Natural killer cell treated with Interleukin-12 subunit alpha and Interleukin-12 subunit beta and Interleukin-15 and Interleukin-18, amount 100 ng/mL, for 72 hours (primary cell): ENCODE measurements around the gene CPM. TPM values are rescaled to one million over a fixed set of nuclear protein-coding genes. Genes with fewer than 3 reads are reported as not detected.

Source experiments
- ATAC-seq, 2 donors: fragments of 150-1000 bp; cut with Tn5 transposase in 1 of 2; sonication (Bioruptor Pico), chemical (Tn5 transposase) in 1 of 2; 2 replicates each; pipeline ENCODE4 v1.10.0; 2021
- DNase-seq: peaks from one replicate; pipeline ENCODE4 v3.0.0; 2022; ENCODE audit warnings: low spot score
- H3K27ac Mint-ChIP-seq, 2 donors: 1 replicate in 1 of 2; 2 replicates in 1 of 2; pipeline ENCODE4 v1.8.0; 2022; ENCODE audit warnings: mixed read lengths in 2 of 2, mild to moderate bottlenecking in 1 of 2, moderate library complexity in 1 of 2
- H3K27me3 Mint-ChIP-seq, 2 donors: 1 replicate in 1 of 2; 2 replicates in 1 of 2; pipeline ENCODE4 v1.8.0; 2022; ENCODE audit warnings: mixed read lengths in 2 of 2
- H3K36me3 Mint-ChIP-seq: one replicate; pipeline ENCODE4 v1.8.0; 2022; ENCODE audit warnings: mixed read lengths
- H3K4me1 Mint-ChIP-seq, 2 donors: 1 replicate in 1 of 2; 2 replicates in 1 of 2; pipeline ENCODE4 v1.8.0; 2022; ENCODE audit warnings: low read depth in 2 of 2, mixed read lengths in 2 of 2, mild to moderate bottlenecking in 1 of 2
- H3K4me3 Mint-ChIP-seq: one replicate; pipeline ENCODE4 v1.8.0; 2022; ENCODE audit warnings: mixed read lengths
- H3K9me3 Mint-ChIP-seq: 2 replicates; pipeline ENCODE4 v1.8.0; 2022; ENCODE audit warnings: mixed read lengths
- total RNA-seq, 2 donors: library from RNA; stranded (reverse); gene quantifications; one replicate each; pipeline ENCODE4 v1.2.3, GENCODE V29; 2022

Gene CPM
- total RNA-seq, 2 donors from 2014 or later, result 3.7 to 5.3 TPM

DNA sequence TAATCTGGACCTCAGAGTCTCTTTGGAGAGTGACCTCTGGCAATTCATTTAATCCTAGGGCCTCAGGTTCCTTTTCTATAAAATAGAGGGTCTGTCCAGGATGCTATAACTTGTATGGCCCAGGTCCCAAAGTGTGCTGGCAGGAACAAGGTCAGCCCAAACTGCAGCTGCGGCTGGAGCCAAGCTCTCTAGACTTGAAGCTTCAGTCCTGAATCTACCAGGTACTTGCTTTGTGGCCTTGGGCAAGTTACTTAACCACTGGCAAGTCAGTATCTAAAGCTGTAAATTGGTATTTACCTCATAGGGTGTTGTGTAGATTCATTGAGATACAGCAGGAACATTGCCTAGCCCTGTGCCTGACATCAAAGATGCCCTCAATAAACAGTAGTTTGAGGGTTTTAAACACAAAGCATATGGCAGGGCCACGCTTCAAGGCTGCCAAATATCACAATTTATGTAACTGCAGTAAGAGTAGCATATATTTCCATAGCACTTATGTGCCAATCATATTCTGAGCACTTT, 21.7 kb downstream of the CPM start:
- Mint-ChIP-seq H3K4me3 (no peak overlapping the region), H3K27ac (no peak overlapping the region), H3K27me3 (peaks cover 8 to 22% of the 10 kb centered on the region in 2 donors), H3K4me1 (no peaks in the 10 kb centered on the region), H3K9me3 (no peaks in the 10 kb centered on the region), H3K36me3 (no peaks in the 10 kb centered on the region)
- DNase-seq (no peak), ATAC-seq (no peak)

DNA sequence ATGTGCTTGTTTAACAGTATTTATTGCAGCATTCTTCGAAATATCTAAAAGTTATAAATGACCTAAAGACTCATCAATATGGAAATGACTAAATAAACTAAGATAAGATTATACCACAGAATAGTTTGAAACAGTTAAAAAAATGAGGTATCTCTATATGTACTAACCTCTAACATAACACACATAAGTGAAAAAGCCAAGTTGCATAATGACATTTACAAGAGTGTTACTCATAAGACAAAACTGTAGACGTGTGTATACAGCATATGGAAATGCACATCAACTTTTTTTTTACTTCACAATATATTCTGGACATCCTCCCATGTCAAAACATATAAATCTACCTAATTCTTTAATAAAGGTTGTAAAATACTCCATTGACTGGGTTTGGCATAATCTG, 22.8 kb downstream of the CPM start:
- peaks cover 4 to 22% of the 10 kb centered on the region in 2 donors for H3K27me3 Mint-ChIP-seq
- no peak overlapping the region for H3K27ac Mint-ChIP-seq
- H3K4me1 Mint-ChIP-seq, result no peaks in the 10 kb centered on the region
- no peaks in the 10 kb centered on the region for H3K9me3 Mint-ChIP-seq
- DNase-seq (no peak), ATAC-seq (no peak)
- no peaks in the 10 kb centered on the region for H3K36me3 Mint-ChIP-seq
- no peak overlapping the region for H3K4me3 Mint-ChIP-seq

DNA sequence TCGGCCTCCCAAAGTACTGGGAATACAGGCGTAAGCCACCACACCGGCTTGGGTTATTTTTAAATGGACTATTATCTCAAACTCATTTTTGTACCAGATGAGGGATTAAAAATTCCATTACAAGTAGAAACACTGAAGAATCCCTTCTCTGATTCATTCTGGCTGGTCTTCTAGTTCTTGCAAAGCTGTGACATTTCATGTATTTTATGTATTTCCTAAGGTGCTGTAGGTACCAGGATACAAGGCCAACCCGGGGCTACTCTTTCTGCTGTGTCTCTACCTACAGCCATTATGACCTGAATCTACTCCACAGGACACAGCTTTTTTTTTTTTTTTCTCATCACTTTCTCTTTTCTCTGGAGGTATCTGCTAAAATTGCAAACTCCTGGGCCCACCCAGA, 24.9 kb downstream of the CPM start:
- ATAC-seq (no peak), DNase-seq (no peak)
- no peaks in the 10 kb centered on the region for H3K4me1 Mint-ChIP-seq
- no peaks in the 10 kb centered on the region for H3K9me3 Mint-ChIP-seq
- no peak overlapping the region for H3K4me3 Mint-ChIP-seq
- H3K27ac Mint-ChIP-seq, result no peak overlapping the region
- peaks cover 10 to 32% of the 10 kb centered on the region in 2 donors for H3K27me3 Mint-ChIP-seq
- no peaks in the 10 kb centered on the region for H3K36me3 Mint-ChIP-seq

DNA sequence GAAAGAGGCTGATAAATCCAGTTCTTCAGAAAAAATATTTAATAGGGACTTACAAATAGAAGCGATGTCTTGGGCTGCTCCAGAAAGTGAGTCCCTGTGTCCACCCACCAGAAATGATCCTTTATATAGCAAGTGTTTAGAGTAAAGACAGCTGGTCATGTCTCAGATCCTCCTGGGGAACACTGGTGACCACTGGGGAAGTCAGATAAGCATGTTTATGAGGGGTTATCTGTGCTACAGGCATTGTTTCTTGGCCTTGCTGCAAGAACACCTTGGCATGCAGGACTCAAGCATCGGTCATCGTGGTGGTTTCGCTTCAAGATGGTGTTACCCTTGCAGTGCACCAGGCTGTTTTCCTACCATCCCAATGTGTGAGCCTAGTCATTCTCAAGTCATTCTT, 27.2 kb downstream of the CPM start:
- H3K27me3 Mint-ChIP-seq, result peaks cover 13 to 29% of the 10 kb centered on the region in 2 donors
- H3K4me1 Mint-ChIP-seq, result no peaks in the 10 kb centered on the region
- DNase-seq (no peak), ATAC-seq (no peak)
- no peak overlapping the region for H3K27ac Mint-ChIP-seq
- no peaks in the 10 kb centered on the region for H3K36me3 Mint-ChIP-seq
- H3K9me3 Mint-ChIP-seq, result no peaks in the 10 kb centered on the region
- H3K4me3 Mint-ChIP-seq, result no peak overlapping the region

DNA sequence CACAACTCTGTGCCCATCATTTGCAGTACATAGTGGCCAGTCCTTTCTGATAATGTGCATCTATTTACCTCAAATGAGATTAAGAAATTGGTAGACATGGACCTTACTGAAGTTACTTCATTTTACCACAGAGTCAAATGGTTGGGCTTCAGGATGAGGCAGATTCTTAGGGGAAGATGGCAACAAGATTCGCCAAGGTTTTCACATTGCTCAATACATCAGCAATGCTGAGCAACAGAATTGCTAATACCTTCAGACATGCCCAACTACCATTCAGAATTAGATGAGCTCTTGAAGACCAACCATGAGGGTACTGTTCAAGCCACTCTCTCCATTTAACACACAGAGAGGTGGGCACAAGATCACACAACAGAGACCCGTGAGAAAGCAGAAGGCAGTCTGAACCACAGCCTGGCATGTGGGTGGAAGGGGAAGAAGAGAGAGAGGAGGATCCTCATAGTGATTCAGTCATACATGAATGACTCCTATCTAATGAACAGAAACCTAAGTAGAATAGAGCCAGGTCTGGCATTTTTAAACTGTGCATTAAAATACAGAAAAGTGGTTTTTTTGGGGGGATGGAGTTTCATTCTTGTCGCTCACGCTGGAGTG, 28.5 kb downstream of the CPM start:
- Mint-ChIP-seq H3K4me3 (no peak overlapping the region), H3K9me3 (no peaks in the 10 kb centered on the region)
- no peak for ATAC-seq

DNA sequence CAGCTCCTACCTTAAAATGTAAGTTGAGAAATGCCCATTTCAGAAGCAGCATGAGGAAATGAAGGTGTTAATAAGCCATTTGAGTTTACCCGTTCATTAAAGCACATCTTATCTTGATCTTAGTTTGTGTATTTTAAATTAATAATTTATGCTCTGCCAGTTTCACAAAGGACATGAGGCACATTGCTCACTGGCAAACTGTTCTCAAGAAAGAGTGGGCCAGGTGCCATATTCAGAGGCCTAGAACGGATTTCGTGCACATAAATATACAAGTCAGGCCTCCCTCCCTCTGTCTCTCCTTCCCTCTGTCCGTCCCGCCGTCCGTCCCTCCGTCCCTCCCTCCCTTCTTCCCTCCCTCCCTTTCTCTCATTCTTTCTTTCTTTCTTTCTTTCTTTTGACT, 29.5 kb downstream of the CPM start:
- H3K4me1 Mint-ChIP-seq, result no peaks in the 10 kb centered on the region
- peaks cover 19 to 41% of the 10 kb centered on the region in 2 donors for H3K27me3 Mint-ChIP-seq
- no peak for DNase-seq
- no peak for ATAC-seq
- no peak overlapping the region for H3K27ac Mint-ChIP-seq
- H3K4me3 Mint-ChIP-seq, result no peak overlapping the region
- H3K36me3 Mint-ChIP-seq, result no peaks in the 10 kb centered on the region
- H3K9me3 Mint-ChIP-seq, result no peaks in the 10 kb centered on the region

More for the DNA sequence above, 28.5 kb downstream of the CPM start:
- H3K27ac Mint-ChIP-seq, result no peak overlapping the region
- H3K36me3 Mint-ChIP-seq, result no peaks in the 10 kb centered on the region
- no peak for DNase-seq
- no peaks in the 10 kb centered on the region for H3K4me1 Mint-ChIP-seq
- peaks cover 18 to 42% of the 10 kb centered on the region in 2 donors for H3K27me3 Mint-ChIP-seq

DNA sequence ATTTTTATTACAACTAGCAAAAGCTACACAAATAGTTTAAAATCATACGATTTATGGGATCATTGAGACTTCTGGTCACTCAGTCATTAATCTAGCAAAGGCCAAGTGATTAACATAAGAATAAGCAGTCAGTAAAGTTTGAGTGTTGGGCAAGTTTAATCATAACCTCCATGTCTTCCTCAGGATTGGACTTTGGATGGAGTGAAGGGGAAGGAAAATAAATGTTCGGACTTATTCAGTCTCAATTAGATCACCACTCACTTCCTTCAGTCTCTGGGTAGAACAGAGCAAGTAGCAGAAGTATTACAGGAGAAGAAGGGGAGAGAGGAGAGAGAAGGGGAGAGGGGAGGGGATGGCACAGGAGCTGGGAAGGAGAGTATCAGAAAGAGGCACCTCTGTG, 31.4 kb downstream of the CPM start:
- H3K4me3 Mint-ChIP-seq, result no peak overlapping the region
- no peaks in the 10 kb centered on the region for H3K9me3 Mint-ChIP-seq
- H3K4me1 Mint-ChIP-seq, result no peaks in the 10 kb centered on the region
- H3K27ac Mint-ChIP-seq, result no peak overlapping the region
- no peaks in the 10 kb centered on the region for H3K36me3 Mint-ChIP-seq
- H3K27me3 Mint-ChIP-seq, result peaks cover 23 to 30% of the 10 kb centered on the region in 2 donors
- DNase-seq (no peak), ATAC-seq (no peak)

DNA sequence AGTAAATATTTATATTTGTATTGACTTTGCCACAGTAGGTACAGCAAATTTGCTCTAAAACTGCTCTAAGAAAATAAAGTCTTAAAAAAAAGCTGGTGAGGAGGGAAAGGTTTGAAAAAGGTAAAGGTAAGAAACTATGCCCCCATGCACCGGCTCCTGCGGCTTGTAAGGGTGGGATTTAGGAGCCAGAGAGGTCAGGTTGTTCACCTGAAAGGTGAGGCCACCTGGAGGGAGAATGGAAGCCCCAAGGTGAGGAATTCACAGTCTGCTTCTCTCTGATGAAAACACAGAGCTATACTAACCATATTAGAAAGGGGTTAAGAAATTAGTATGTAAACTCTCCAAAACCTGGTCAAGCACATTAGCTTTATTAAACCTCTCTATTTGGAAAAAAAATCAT, 31.8 kb downstream of the CPM start:
- no peak for ATAC-seq
- Mint-ChIP-seq H3K9me3 (no peaks in the 10 kb centered on the region), H3K27ac (no peak overlapping the region), H3K27me3 (peaks cover 26 to 30% of the 10 kb centered on the region in 2 donors), H3K4me3 (no peak overlapping the region), H3K4me1 (no peaks in the 10 kb centered on the region), H3K36me3 (no peaks in the 10 kb centered on the region)
- no peak for DNase-seq

DNA sequence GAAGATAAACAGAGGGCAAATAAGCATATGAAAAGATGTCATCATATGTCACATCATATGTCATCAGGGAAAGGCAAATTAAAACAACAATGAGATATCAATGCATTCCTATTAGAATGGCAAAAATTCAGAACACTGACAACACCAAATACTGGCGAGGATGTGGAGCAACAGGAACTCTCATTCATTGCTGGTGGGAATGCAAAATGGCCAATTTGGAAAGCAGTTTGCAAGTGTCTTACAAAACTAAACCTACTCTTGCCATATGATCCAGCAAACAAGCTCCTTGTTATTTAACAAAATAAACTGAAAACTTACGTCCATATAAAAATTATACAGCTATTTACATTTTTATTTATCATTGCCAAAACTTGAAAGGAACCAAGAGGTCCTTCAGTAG, 32.7 kb downstream of the CPM start:
- ATAC-seq (no peak), DNase-seq (no peak)
- no peaks in the 10 kb centered on the region for H3K4me1 Mint-ChIP-seq
- no peak overlapping the region for H3K4me3 Mint-ChIP-seq
- no peaks in the 10 kb centered on the region for H3K36me3 Mint-ChIP-seq
- H3K9me3 Mint-ChIP-seq, result no peaks in the 10 kb centered on the region
- peaks cover 30% of the 10 kb centered on the region in 2 donors for H3K27me3 Mint-ChIP-seq
- H3K27ac Mint-ChIP-seq, result no peak overlapping the region

DNA sequence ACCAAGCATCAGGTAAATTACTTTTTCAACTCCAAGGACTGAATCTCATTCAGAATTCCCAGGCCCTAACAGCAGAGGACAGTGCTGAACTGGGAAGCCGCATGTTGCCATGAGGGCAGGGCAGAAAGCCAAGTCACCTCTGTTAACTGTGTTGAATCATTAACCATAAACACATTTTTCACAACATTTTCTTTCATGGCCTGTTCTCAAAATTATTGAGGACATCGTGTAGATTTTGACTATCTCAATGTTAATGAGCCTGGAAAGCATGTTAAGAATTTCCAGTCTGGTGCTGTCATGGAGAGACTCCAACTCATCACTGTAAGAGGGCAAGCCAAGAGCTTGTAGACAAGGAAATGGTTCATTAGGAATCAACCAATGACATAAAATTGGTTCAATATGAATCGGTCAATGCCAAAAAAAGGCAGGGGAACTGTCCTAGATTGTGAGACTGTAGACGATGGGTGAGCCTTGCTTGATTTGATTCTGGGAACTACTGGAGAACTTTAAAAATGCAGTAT, 33.7 kb downstream of the CPM start:
- H3K4me1 Mint-ChIP-seq, result no peaks in the 10 kb centered on the region
- ATAC-seq, result no peak

DNA sequence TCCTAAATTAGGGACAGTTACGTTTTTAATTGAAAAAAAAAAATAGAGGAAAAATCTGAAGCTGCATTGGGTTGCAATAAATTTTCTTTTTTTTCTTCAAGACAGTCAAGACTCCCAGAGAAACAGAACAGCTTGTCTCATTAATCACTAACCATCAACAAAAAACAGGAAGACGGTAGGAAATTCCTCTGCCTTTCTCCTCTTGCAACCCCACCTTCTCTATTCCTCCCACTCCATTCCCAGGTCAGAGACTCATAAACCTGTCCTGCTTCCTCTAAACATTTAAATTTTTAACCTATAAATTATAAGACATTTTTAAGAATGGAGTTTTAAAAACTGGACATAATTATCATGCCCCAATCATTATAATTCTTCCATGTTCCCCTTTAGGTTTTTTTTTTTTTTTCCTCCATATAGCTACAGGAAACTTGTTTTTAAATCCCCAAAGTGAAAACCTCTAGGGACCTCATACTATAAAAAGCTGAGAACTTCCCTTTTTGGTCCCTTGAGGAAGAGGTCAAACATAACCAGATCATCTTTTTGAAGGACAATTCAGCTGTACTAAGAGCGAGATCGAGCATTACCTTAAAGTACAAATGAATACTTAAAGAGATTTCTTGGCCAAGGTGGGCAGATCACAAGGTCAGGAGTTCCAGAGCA, 36.0 kb downstream of the CPM start:
- Mint-ChIP-seq H3K9me3 (no peaks in the 10 kb centered on the region), H3K36me3 (no peaks in the 10 kb centered on the region), H3K27me3 (peaks cover 19 to 24% of the 10 kb centered on the region in 2 donors), H3K4me1 (no peaks in the 10 kb centered on the region), H3K27ac (no peak overlapping the region), H3K4me3 (no peak overlapping the region)
- no peak for DNase-seq
- no peak for ATAC-seq

More for the DNA sequence above, 33.7 kb downstream of the CPM start:
- H3K4me3 Mint-ChIP-seq, result no peak overlapping the region
- H3K9me3 Mint-ChIP-seq, result no peaks in the 10 kb centered on the region
- H3K27me3 Mint-ChIP-seq, result peaks cover 25 to 27% of the 10 kb centered on the region in 2 donors
- no peak overlapping the region for H3K27ac Mint-ChIP-seq
- no peak for DNase-seq
- H3K36me3 Mint-ChIP-seq, result no peaks in the 10 kb centered on the region

DNA sequence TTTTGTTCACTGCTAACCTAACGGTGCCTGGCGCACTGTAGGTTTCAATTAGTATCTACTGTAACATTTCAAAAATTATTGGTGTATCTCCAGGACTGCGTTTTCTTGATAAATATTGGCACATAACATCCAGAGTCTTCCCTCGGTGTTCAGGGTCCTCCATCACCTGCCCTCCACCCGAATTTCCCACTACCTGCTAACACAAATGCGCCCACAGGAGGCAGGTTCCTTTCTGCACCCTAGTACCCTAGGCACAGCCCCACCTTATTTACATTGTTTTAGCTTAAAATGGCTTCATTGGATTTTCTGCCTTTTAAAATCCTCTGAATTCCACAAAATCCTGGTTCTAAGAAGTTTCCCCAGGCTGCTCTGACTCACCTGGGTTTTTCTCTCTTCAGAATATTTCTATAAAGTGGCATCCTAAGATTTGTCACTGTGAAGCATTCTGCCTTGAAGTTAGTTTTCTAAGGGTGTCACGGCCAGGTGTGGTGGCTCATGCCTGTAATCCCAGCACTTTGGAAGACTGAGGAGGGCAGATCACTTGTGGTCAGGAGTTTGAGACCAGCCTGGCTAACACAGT, 38.6 kb downstream of the CPM start:
- Mint-ChIP-seq H3K27me3 (peaks cover 3 to 18% of the 10 kb centered on the region in 2 donors), H3K36me3 (no peaks in the 10 kb centered on the region), H3K4me1 (no peaks in the 10 kb centered on the region), H3K27ac (no peak overlapping the region), H3K4me3 (no peak overlapping the region), H3K9me3 (no peaks in the 10 kb centered on the region)
- ATAC-seq, result no peak
- DNase-seq, result no peak

DNA sequence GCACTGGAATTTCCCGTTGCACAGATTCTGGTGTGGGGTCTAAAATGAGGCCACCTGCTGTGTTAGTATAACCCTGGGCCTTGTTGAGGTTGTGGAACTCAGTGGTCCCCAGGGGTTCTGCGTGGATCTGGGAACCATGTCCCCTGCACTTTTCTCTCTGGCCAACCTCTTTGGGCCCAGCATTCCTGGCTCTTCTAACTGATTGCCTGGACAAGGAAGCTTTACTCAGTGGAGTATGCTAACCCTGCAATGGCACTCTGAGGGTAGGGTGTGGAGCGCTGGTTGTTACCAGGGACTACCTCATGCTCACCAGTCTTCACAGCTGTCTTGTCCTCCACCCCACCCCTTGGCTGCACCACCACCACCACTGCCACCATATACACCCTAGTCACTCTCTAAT, 39.2 kb downstream of the CPM start:
- H3K27me3 Mint-ChIP-seq, result peaks cover 0 to 17% of the 10 kb centered on the region in 2 donors
- H3K36me3 Mint-ChIP-seq, result no peaks in the 10 kb centered on the region
- no peaks in the 10 kb centered on the region for H3K4me1 Mint-ChIP-seq
- H3K27ac Mint-ChIP-seq, result no peak overlapping the region
- ATAC-seq, result peak in 1 of 2 donors; percentile 44
- H3K4me3 Mint-ChIP-seq, result no peak overlapping the region
- H3K9me3 Mint-ChIP-seq, result no peaks in the 10 kb centered on the region
- DNase-seq, result no peak

DNA sequence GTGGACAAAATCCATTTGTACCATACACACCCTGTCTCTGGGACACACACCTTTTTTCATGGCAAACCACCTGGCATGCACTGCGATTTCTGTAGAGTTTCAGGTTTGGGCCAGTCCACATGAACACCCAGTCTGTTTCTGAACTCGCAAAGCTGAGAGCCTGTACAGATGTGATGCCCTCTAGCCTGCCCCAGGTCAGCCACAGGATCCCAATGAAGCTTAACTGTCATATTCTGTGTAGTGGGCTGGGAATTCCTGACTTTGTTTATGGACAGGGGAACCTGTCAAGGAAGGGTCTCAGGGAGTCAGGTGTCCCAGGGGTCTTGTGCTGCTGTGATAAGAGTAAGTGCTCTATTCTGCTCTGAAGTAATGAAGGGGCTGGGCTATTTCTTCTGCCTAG, 39.8 kb downstream of the CPM start:
- H3K27me3 Mint-ChIP-seq, result peaks cover 0 to 17% of the 10 kb centered on the region in 2 donors
- no peak for ATAC-seq
- H3K4me3 Mint-ChIP-seq, result no peak overlapping the region
- H3K4me1 Mint-ChIP-seq, result no peaks in the 10 kb centered on the region
- no peaks in the 10 kb centered on the region for H3K36me3 Mint-ChIP-seq
- no peaks in the 10 kb centered on the region for H3K9me3 Mint-ChIP-seq
- no peak for DNase-seq
- no peak overlapping the region for H3K27ac Mint-ChIP-seq
